Vagina (tissue), 2 donors: Measurements from ENCODE around the gene GFRA1.

Experiments used
- POLR2A ChIP-seq, 2 donors: fragments of 450-650 bp; IDR thresholded peaks; one replicate each; pipeline ENCODE4 v1.6.1; 2017; ENCODE audit warnings: antibody characterized with exemption in 2 of 2, mild to moderate bottlenecking in 2 of 2, moderate library complexity in 2 of 2
- POLR2AphosphoS5 ChIP-seq, 2 donors: sonication (generic); formaldehyde crosslinking; IDR thresholded peaks; one replicate each; pipeline ENCODE4 v1.9.0; 2017; ENCODE audit warnings: antibody characterized with exemption in 2 of 2, mild to moderate bottlenecking in 2 of 2, low read depth in 1 of 2; ENCODE audit not compliant: insufficient read depth in 1 of 2
- TF ChIP-seq, protein P1 (sequence below), 3 experiments: fragments of 450-650 bp in 2 of 3; fragments of 200-600 bp in 1 of 3; sonication (generic) in 1 of 3; IDR thresholded peaks; one replicate each; pipeline ENCODE4 v1.5.1; 2017 to 2019; ENCODE audit warnings: antibody characterized with exemption in 3 of 3, mild to moderate bottlenecking in 2 of 3, moderate library complexity in 2 of 3

- TF ChIP-seq, protein P1, sequence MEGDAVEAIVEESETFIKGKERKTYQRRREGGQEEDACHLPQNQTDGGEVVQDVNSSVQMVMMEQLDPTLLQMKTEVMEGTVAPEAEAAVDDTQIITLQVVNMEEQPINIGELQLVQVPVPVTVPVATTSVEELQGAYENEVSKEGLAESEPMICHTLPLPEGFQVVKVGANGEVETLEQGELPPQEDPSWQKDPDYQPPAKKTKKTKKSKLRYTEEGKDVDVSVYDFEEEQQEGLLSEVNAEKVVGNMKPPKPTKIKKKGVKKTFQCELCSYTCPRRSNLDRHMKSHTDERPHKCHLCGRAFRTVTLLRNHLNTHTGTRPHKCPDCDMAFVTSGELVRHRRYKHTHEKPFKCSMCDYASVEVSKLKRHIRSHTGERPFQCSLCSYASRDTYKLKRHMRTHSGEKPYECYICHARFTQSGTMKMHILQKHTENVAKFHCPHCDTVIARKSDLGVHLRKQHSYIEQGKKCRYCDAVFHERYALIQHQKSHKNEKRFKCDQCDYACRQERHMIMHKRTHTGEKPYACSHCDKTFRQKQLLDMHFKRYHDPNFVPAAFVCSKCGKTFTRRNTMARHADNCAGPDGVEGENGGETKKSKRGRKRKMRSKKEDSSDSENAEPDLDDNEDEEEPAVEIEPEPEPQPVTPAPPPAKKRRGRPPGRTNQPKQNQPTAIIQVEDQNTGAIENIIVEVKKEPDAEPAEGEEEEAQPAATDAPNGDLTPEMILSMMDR (IDR thresholded peaks at IDR 0.05) = no peak
- TF ChIP-seq POLR2AphosphoS5 (IDR thresholded peaks at IDR 0.05; ENCODE audit: insufficient read depth in 1 of 2, low read depth in 1 of 2) (no peak), POLR2A (IDR thresholded peaks at IDR 0.05) (no peak)
Observed at GRCh38 chr10:116311706-116312490, 38.9 kb upstream of the GFRA1 start.
